NOMO-1 (cell line): ENCODE data around the gene BLM.
A peak's percentile ranks its signal among the peaks of the same experiment; 100 is the strongest.
"Not testable (repeated sequence)": the region's sequence is repeated elsewhere in the genome, so short reads cannot be mapped to it uniquely, and the experiment has no call there.

Source experiments
- DNase-seq, 2 experiments: peaks; one replicate each; lab custom pipeline; 2025; ENCODE audit not compliant: unreplicated experiment in 2 of 2; lab: John Stamatoyannopoulos, UW

The BLM gene

GRCh38 chr15:90729261-90729660 lies 12.1 kb downstream of the BLM start:
- peak in 1 of 2 experiments; percentile 27 for DNase-seq

- no peak for DNase-seq
Measured at GRCh38 chr15:90730290-90730689, 13.1 kb downstream of the BLM start.

- peak in 1 of 2 experiments; percentile 25 for DNase-seq
Measured at GRCh38 chr15:90735923-90736322, 18.8 kb downstream of the BLM start.

- not testable (repeated sequence) for DNase-seq
Measured at GRCh38 chr15:90740545-90740944, 23.4 kb downstream of the BLM start.

- peak; percentile 28 to 62 for DNase-seq
Measured at GRCh38 chr15:90742087-90742486, 24.9 kb downstream of the BLM start.

GRCh38 chr15:90743407-90743806 lies 26.3 kb downstream of the BLM start:
- no peak for DNase-seq

GRCh38 chr15:90744759-90745402 lies 27.7 kb downstream of the BLM start:
- no peak for DNase-seq

- peak in 1 of 2 experiments; percentile 50 for DNase-seq
Measured at GRCh38 chr15:90749754-90750153, 32.6 kb downstream of the BLM start.

- peak; percentile 79 to 87 for DNase-seq
Measured at GRCh38 chr15:90750186-90750585, 33.0 kb downstream of the BLM start.

GRCh38 chr15:90751300-90751825 lies 34.2 kb downstream of the BLM start:
- no peak for DNase-seq

GRCh38 chr15:90756916-90757315 lies 39.8 kb downstream of the BLM start:
- DNase-seq: no peak

GRCh38 chr15:90757461-90757860 lies 40.3 kb downstream of the BLM start:
- no peak for DNase-seq

GRCh38 chr15:90760661-90761232 lies 43.6 kb downstream of the BLM start:
- DNase-seq: no peak

GRCh38 chr15:90761629-90762028 lies 44.5 kb downstream of the BLM start:
- DNase-seq: peak in 1 of 2 experiments; percentile 43

- DNase-seq: peak; percentile 89 to 99
Measured at GRCh38 chr15:90762109-90762508, 45.0 kb downstream of the BLM start.

- DNase-seq: no peak
Measured at GRCh38 chr15:90763366-90764099, 46.4 kb downstream of the BLM start.

GRCh38 chr15:90765531-90765930 lies 48.4 kb downstream of the BLM start:
- no peak for DNase-seq

GRCh38 chr15:90765966-90766365 lies 48.8 kb downstream of the BLM start:
- DNase-seq: no peak

GRCh38 chr15:90769375-90769774 lies 52.2 kb downstream of the BLM start:
- no peak for DNase-seq

GRCh38 chr15:90773485-90773884 lies 56.3 kb downstream of the BLM start:
- DNase-seq: no peak

- no peak for DNase-seq
Measured at GRCh38 chr15:90774731-90775514, 57.8 kb downstream of the BLM start.
